CD4-positive, alpha-beta T cell treated with Interferon gamma for 1 hour (primary cell): ENCODE data around the gene MAGEB6.
"Not testable (repeated sequence)": the region's sequence is repeated elsewhere in the genome, so short reads cannot be mapped to it uniquely, and the experiment has no call there.

Source experiments
- DNase-seq: peaks from one replicate; pipeline ENCODE4 v3.0.0-alpha.2; 2020

MAGEB6 gene, protein sequence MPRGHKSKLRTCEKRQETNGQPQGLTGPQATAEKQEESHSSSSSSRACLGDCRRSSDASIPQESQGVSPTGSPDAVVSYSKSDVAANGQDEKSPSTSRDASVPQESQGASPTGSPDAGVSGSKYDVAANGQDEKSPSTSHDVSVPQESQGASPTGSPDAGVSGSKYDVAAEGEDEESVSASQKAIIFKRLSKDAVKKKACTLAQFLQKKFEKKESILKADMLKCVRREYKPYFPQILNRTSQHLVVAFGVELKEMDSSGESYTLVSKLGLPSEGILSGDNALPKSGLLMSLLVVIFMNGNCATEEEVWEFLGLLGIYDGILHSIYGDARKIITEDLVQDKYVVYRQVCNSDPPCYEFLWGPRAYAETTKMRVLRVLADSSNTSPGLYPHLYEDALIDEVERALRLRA

DNA sequence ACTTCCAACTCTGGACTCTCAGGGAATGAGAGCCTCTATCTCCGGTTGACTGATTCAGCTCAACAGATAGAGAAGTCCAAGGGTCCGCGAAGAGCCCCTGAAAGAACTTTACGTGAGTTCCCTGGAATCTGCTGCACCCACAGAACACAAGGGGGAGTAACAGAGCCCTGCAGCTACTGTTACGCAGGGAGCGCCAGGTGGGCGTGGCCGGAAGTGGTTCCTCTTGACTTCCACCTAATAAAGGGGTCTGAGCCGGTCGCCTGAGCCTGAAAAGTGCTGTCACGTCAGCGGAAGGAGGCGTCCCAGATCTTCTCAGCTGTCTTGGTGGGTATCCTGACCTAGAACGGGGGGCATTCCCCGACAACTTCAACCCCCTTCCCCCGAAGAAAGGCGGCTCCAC, at the start of gene MAGEB6:
Gene MAGEB6, plus strand, starts transcription at position 237 of the 400 bp plus-strand sequence. CDS start 1,407 bp downstream, outside the sequence.
- DNase-seq = no peak

DNA sequence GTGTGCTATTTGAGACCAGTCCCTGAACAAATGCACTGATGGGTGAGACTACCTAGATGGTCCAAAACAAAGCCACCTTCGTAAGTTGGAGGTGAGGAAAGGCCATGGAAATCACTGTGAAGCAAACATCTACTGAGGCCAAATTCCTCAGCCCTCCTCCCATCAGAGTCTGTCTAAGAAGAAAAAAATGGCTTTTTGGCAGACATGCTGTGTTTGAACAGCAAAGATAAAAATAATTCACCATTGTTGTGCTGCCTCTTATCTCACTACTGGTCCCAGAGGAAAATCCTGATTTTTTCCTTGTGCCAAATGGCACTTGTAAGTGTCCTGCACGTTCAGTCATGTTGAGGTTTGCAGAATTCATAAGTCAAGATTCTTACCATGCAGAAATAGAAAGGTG, 46.2 kb upstream of the MAGEB6 start:
- DNase-seq = no peak

DNA sequence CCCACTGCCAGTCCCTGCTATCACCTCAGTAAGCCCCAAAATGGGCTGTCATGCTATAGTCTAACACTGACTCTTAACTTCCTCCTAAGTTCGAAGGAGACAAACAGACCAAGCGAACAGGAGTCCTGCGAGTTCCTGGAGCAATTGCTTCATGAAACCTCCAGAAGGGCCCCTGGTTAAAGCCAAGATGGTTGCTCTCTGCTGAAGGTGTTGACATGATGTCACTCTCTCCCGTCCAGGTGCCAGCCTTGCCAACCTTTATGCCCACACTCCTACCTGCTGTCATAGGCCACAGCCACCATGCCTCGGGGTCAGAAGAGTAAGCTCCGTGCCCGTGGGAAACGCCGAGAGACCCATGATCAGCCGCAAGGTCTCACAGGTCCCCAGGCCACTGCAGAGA, 31.9 kb upstream of the MAGEB6 start, which contains the start of gene MAGEB6B:
Gene MAGEB6B, plus strand, starts transcription at position 301 of the 400 bp plus-strand sequence. Its CDS starts 0 bp downstream, at position 301.
- DNase-seq = no peak

DNA sequence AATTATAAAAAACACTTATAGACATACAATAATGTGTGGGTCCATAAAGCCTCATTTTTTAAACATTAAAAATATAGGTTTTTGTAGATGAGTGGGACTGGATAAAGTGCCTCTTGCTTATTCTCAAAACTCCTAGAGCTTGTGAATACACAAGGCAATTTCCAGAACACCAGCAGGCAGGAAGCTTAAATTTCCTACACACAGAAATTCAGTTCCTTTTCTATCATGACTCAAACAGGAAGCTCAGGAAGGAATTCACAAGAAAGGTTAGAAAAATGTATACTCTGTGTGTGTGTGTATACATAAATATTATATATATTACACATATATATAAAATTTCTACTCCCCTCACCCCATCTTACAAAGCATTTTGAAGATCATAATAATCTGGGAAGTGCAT, 11.3 kb downstream of the MAGEB6 start:
- DNase-seq = no peak

DNA sequence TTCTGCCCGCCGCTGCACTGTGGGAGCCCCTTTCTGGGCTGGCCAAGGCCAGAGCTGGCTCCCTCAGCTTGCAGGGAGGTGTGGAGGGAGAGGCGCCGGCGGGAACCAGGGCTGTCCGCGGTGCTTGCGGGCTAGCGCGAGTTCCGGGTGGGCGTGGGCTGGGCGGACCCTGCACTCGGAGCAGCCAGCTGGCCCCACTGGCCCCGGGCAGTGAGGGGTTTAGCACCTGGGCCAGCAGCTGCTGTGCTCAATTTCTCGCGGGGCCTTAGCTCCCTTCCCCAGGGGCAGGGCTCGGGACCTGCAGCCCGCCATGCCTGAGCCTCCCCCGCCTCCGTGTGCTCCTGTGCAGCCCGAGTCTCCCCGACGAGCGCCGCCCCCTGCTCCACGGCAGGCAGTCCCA, 12.5 kb downstream of the MAGEB6 start:
- not testable (repeated sequence) for DNase-seq

DNA sequence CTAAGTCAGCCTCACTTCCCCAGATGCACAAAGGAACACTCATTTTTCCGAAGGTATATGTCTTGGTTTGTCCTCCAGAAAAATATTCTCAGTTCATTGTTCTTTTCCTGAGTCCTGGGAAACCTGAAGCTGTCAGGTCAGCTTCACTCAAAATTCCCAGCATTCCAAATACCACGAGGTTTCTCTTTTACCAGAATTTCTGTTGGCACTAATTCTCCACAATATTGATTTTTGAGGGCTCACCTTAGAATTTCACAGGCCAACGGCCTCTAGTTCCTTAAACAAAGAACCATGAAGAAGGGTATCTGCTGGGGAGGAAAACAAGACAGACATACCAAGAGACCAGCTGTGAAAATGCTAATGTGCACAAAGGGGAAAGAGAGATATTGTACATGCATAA, 15.8 kb downstream of the MAGEB6 start:
- no peak for DNase-seq

DNA sequence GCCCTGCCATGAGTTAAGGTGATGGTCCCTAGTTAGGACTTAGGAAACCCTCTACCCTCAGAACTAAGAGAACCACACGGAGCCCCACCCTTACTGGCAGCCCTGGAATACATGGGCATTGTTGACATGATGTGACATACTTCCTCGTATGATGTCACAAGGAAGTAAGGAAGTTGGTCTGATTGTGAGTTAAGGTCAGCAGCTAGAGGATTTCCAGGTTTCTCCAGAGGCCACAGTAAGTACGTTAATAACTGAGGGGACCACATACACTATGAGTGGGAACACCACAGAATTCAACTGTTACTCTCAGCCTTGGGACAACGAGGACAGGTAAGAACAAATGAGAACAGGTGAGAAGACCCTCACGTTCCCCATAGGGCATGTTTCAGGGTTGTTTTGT, 23.6 kb downstream of the MAGEB6 start, which contains the start of gene MAGEB5:
Gene MAGEB5, plus strand, starts transcription at position 301 of the 400 bp plus-strand sequence. CDS start 1,133 bp downstream, outside the sequence.
- DNase-seq = no peak

DNA sequence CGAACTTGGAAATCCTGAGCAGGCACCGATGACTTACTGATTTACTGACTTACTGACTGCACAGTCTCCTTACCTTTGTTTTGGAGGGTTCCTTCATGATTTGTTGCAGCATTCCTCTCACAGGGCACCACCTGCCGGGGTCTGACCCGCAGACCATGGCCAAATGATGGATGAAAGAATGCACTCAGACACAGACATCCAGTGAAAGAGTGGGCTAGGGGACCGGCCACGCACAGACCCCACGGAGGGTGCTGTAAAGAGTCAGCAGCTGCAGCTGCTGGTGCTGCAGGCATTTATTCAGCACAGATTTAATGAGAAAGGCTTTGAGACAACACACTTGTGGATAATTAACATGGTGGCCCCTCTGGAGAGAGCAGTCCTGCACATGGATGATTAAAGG, 27.1 kb downstream of the MAGEB6 start:
- DNase-seq = no peak

DNA sequence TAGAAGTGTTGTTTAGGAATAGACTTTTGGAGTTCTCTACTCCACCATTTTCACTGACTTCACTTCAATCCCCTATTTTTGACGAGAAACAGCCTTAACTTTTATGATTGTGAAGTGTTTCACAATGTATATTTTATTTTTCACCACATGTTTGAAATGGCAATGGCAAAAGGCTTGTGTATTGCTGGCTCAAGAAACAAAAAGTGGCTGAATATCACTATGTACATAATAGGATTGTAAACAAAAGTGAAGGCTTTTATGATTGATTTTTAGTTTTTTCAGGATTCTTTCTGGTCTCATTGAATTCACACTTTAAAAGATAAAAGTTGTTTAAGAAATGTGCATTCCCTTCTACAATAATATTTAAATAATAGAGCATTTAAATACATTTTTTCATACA, 41.9 kb downstream of the MAGEB6 start:
- no peak for DNase-seq
